GM13977 (cell line): ENCODE results near the gene RBM7.

Source experiments
- DNase-seq: peaks from one replicate; pipeline ENCODE4 v3.0.0; 2012; ENCODE audit warnings: low spot score
- in situ Hi-C: fragments of 300-500 bp; cut with MboI; formaldehyde crosslinking; loops from one replicate; pipeline ENCODE4 v1.12.0; 2022; ENCODE audit warnings: low sequenced_read_pairs, low pct_unique_long_range_greater_than_20kb, mixed read lengths, inconsistent platforms; ENCODE audit not compliant: unreplicated experiment
- TF ChIP-seq, protein P1 (sequence below): IDR thresholded peaks from 2 replicates; pipeline ENCODE4 v1.5.1; 2012; ENCODE audit warnings: mild to moderate bottlenecking, control low read depth; ENCODE audit not compliant: insufficient read depth; ENCODE audit errors: extremely low read depth, missing control alignments

The RBM7 gene

DNA sequence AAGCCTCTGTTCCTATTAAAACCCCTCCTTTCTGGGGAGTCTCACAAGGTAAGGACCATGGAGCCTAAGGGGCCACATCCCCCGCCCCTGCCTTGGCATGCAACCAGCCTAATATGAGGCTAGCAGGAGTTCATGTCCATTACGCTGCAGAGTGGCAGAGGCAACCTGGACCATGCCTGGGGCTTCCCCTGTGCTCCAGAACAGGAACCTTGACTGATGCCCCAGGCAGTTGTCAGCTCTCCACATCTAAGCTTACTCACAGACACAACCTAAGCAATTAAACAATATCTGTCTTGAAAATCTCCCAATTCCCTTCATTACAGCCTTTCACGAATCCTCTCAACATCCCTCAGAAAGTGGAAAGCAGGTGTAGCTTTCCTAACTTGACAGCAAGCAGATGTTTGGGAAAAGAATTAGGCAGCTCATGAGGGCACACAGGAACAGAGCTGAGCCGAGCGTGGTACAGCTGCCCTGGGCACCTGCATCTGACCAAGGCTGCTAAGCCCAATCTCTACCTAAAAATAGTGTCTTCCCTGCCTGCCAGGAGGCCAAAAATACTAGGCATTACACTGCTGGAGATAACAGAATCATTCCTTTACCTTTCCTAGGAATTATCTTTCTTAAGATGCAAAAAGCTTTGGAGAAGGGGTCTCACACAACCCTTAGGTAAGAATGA, 20.9 kb upstream of the RBM7 start:
- in situ Hi-C loops = no loop called here

DNA sequence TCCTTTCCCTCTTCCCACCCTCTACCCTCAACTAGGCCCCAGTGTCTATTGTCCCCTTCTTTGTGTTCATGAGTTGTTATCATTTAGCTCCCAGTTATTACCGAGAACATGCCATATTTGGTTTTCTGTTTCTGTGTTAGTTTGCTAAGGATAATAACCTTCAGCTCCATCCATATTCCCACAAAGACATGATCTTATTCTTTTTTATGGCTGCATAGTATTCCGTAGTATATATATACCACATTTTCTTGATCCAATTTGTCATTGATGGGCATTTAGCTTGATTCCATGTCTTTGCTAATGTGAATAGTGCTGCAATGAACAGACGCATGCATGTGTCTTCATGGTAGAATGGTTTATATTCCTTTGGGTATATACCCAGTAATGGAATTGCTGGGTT, 18.0 kb upstream of the RBM7 start:
- TF ChIP-seq, protein P1, sequence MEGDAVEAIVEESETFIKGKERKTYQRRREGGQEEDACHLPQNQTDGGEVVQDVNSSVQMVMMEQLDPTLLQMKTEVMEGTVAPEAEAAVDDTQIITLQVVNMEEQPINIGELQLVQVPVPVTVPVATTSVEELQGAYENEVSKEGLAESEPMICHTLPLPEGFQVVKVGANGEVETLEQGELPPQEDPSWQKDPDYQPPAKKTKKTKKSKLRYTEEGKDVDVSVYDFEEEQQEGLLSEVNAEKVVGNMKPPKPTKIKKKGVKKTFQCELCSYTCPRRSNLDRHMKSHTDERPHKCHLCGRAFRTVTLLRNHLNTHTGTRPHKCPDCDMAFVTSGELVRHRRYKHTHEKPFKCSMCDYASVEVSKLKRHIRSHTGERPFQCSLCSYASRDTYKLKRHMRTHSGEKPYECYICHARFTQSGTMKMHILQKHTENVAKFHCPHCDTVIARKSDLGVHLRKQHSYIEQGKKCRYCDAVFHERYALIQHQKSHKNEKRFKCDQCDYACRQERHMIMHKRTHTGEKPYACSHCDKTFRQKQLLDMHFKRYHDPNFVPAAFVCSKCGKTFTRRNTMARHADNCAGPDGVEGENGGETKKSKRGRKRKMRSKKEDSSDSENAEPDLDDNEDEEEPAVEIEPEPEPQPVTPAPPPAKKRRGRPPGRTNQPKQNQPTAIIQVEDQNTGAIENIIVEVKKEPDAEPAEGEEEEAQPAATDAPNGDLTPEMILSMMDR = no peak
- in situ Hi-C loops = no loop called here
- no peak for DNase-seq

More for the DNA sequence above, 20.9 kb upstream of the RBM7 start:
- DNase-seq = no peak
- TF ChIP-seq, protein P1 = no peak

DNA sequence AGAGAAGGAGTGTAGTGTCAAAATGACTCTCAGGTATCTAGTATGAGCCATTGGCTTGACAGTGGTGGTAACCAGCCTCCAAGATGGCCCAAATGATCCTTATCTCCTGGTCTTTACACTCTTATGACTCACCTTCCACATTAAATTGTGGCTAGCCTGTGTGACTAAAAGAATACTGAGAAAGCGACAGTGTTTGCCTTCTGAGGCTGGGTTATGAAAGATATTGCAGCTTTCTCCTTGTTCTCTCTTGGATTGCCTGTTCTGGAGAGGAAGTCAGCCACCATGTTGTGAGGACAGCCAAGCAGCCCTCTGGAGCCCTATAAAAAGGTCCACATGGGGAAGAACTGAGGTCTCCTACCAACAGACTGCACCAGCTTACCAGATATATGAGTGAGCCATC, 16.0 kb upstream of the RBM7 start:
- in situ Hi-C loops = no loop called here
- TF ChIP-seq, protein P1 = no peak
- DNase-seq = no peak

DNA sequence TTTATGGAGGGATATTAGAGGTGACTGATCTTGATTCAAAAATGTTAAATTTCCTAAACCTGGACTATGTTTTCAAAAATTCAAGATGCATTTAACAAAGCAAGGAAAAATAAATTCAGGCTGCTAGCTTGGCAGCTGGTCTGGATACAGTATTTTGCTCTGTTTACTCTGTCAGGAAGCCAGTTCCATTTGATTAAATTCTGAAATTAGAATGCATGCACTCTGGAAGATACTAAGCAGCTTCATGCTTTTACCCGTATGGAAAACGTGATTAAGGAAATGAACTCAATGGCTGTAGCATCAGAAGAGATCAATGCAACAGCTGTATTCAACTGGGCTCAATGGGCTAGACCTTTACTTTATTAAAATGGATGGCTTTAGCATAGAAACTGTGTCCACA, 14.3 kb upstream of the RBM7 start:
- in situ Hi-C loops = no loop called here
- DNase-seq = no peak

DNA sequence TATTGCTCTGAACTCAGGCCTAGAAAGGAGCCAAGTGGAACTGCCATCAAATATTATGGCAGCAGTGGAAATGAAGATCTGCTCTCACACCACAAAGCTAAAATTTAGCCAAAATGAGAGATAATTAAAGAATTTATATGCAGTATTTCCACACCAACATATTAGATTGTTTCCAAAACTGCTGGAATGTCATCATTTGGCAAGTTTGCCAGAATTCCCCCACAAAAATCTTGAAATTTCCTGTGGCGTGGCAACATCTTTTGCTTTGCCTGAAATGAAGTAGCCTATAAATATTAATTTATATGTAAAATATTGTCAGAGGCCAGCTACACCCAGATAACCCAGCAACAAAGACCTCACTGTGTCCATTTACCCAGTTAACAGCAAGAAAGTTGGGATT, 13.9 kb upstream of the RBM7 start:
- in situ Hi-C loops = no loop called here
- TF ChIP-seq, protein P1 = no peak
- DNase-seq = no peak

More for the DNA sequence above, 14.3 kb upstream of the RBM7 start:
- TF ChIP-seq, protein P1 = no peak

DNA sequence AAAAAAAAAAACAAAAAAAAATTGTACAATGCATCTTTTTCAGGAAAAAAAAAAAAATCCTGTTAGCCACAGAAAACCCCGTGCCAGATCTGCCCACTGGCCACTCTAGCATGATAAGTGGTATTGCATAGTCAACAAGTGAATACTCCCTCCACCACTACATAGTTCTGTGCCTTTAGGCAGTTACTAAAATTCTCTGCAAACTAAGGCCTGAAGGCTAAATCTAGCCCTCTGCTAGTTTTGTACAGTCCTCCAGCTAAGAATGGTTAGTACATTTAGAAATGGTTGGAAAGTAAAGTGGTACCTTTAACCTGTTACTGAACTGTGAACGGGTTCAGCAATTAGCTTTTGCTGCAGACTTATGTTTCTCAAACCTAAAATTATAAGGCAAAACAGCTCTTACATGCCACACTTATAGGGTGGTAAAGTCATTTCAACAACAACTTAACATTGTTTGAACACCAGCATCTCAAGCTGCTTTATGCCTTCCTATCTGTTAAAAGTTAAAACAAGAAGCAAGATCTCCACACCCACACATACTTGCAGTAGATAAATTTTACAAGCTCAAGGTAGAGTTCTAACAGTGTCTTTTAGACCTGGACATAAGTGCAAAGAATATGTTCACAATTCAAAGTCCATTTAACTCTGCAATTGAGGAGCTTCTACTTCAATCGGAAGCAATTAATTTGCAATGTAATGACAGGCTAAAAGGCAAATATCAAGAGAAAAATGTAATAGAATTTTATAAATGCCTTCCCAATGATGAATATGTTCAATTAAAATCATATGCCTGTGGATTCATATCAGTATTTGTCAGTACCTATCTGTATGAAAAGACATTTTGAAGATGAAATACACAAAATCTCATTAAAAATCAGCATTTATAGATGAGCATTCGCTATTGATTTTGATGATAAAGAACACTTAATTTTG, 7.5 kb upstream of the RBM7 start:
- TF ChIP-seq, protein P1 = no peak
- DNase-seq = no peak
- in situ Hi-C loops = no loop called here
